HTERT RPE-1 (cell line): ENCODE data around the gene COPA.
"Not testable (repeated sequence)": the region's sequence is repeated elsewhere in the genome, so short reads cannot be mapped to it uniquely, and the experiment has no call there.

Source experiments
- in situ Hi-C: fragments of 300-500 bp; cut with MboI; formaldehyde crosslinking; loops from 4 replicates; pipeline ENCODE4 v1.14.3; 2020; ENCODE audit warnings: low sequenced_read_pairs

Gene COPA

GRCh38 chr1:160328184-160328583 lies 14.9 kb downstream of the COPA start:
- in situ Hi-C loops, result no loop called here

- in situ Hi-C loops, result no loop called here
Observed at GRCh38 chr1:160326418-160326817, 16.6 kb downstream of the COPA start.

- in situ Hi-C loops, result no loop called here
Observed at GRCh38 chr1:160325252-160325651, 17.8 kb downstream of the COPA start.

GRCh38 chr1:160322831-160323230 lies 20.2 kb downstream of the COPA start:
- in situ Hi-C loops, result no loop called here

GRCh38 chr1:160315359-160315758 lies 27.7 kb downstream of the COPA start:
- in situ Hi-C loops, result no loop called here

- in situ Hi-C loops, result no loop called here
Observed at GRCh38 chr1:160309571-160309970, 33.5 kb downstream of the COPA start.

- in situ Hi-C loops, result no loop called here
Observed at GRCh38 chr1:160309185-160309557, 33.9 kb downstream of the COPA start.

- in situ Hi-C loops, result no loop called here
Observed at GRCh38 chr1:160308451-160309184, 34.4 kb downstream of the COPA start.

GRCh38 chr1:160307118-160307791 lies 35.8 kb downstream of the COPA start:
- in situ Hi-C loops, result no loop called here

- in situ Hi-C loops, result no loop called here
Observed at GRCh38 chr1:160300173-160300572, 42.9 kb downstream of the COPA start.

GRCh38 chr1:160296036-160296435 lies 47.0 kb downstream of the COPA start:
- in situ Hi-C loops, result no loop called here

GRCh38 chr1:160293020-160293968 lies 49.8 kb downstream of the COPA start:
- in situ Hi-C loops, result no loop called here

- in situ Hi-C loops, result no loop called here
Observed at GRCh38 chr1:160291248-160292220, 51.5 kb downstream of the COPA start.

- in situ Hi-C loops, result not testable (repeated sequence)
Observed at GRCh38 chr1:160287769-160288168, 55.3 kb downstream of the COPA start.

GRCh38 chr1:160285506-160285905 lies 57.5 kb downstream of the COPA start:
- in situ Hi-C loops, result no loop called here

GRCh38 chr1:160284782-160285344 lies 58.2 kb downstream of the COPA start, which contains the start of gene PEX19:
TSS of gene PEX19 (minus strand) at chr1:160285133. CDS start at chr1:160285124, 9 bp downstream.
- in situ Hi-C loops, result no loop called here

GRCh38 chr1:160284220-160284781 lies 58.7 kb downstream of the COPA start:
- in situ Hi-C loops, result no loop called here

GRCh38 chr1:160282807-160283206 lies 60.2 kb downstream of the COPA start:
- in situ Hi-C loops, result no loop called here

- in situ Hi-C loops, result no loop called here
Observed at GRCh38 chr1:160277987-160278386, 65.1 kb downstream of the COPA start.

GRCh38 chr1:160277330-160277729 lies 65.7 kb downstream of the COPA start:
- in situ Hi-C loops, result no loop called here
